Measurements from ENCODE around the gene GRAMD1B.

DNA sequence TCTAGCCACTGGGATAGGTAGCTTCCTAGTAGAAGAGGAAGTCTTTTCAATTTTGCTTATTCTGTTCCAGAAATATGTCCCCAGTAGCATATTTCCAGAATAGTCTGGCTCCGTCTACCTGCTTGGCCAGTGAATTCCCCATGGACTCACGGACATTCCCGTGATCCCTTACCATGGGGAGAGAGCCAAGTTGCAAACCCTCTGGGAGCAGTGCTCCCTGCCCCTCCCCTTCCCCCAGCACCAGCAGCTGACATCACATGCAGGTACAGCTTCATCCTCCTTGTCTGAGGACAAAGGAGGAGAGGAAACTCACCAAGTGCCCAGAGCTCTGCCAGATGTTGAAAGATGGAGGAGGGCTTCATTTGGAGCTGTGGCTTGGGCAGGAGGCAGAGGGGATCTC is 61.2 kb downstream of the GRAMD1B start:
- TF ChIP-seq POLR2AphosphoS5 (IDR thresholded peaks at IDR 0.05) (no peak), CTCF (IDR thresholded peaks at IDR 0.05) (no peak), POLR2A (IDR thresholded peaks at IDR 0.05) (no peak)

All from breast epithelium (tissue), 3 donors.